ENCODE measurements around the gene BCAS3.

The BCAS3 gene

DNA sequence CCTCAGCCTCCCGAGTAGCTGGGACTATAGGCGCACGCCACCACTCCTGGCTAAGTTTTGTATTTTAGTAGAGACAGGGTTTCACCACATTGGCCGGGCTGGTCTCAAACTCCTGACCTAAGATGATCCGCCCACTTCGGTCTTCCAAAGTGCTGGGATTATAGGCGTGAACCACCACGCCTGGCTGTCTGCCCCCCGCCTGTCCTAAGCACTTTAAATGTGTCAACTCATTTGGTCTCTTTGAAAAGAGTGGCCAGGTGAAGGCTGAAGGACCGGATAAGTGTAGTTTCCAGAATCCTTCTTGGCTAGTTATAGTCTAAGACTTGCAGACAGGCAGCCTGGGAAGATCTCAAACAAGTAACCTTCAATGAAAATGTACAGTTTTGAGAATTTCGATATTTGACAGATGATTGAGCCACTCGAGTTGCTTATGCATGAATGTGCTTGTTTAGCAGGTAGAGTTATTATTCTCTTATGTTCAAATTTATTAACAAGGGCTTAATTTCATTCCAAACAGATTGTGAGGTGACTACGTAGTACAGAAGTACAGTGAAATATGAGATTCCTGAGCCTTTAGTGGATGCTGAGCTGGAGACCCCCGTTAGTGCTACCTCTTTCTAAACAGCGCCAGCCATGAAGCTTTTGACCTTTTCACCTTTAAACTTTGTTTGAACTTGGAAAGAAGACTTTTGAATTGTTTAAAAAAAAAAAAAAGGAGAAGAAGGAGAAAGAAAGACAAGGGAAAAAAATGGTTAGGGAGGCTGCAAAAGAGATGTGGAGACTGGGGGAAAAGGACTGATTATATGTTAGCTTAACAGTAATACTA lies 557.6 kb downstream of the BCAS3 start:
- no peak for TF ChIP-seq REST (IDR thresholded peaks at IDR 0.05; ENCODE audit: low read depth)
- no peak for TF ChIP-seq CEBPB (IDR thresholded peaks at IDR 0.05)
- no peak for TF ChIP-seq TAF1 (IDR thresholded peaks at IDR 0.05; ENCODE audit: low read depth)
- no peak for TF ChIP-seq EP300 (IDR thresholded peaks at IDR 0.05; ENCODE audit: borderline replicate concordance)
- no peak for TF ChIP-seq USF1 (IDR thresholded peaks at IDR 0.05)
- no peak for TF ChIP-seq CREB1 (IDR thresholded peaks at IDR 0.05; ENCODE audit: low read depth)
- no peak for TF ChIP-seq NFIC (IDR thresholded peaks at IDR 0.05)
- no peak for TF ChIP-seq ZBTB7A (IDR thresholded peaks at IDR 0.05; ENCODE audit: low read depth)
- no peak for TF ChIP-seq TEAD4 (IDR thresholded peaks at IDR 0.05)
- TF ChIP-seq RAD21 (IDR thresholded peaks at IDR 0.05; ENCODE audit: low read depth): no peak
- TF ChIP-seq TCF12 (IDR thresholded peaks at IDR 0.05; ENCODE audit: low read depth): no peak
- TF ChIP-seq MAX (IDR thresholded peaks at IDR 0.05): no peak

DNA sequence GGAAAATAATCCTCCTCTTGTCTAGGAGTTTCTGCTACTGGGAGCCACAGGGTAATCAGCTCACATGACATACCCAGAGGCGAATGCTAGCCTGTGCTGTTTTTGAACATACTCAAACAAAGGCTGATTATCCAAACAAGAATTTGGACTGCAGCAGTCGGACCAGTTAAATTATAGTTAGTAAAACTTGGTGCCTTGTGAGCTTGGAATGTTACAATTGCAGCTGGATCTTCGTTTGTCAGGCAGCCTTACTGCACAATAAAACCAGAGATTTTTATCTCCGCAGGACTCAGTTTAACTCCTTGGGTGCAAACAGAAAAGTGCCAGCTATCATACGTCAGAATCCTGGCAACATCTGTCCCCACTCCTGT lies 558.2 kb downstream of the BCAS3 start:
- TF ChIP-seq TCF12 (IDR thresholded peaks at IDR 0.05; ENCODE audit: low read depth) (no peak), USF1 (IDR thresholded peaks at IDR 0.05) (no peak), REST (IDR thresholded peaks at IDR 0.05; ENCODE audit: low read depth) (no peak), FOXM1 (IDR thresholded peaks at IDR 0.05; ENCODE audit: borderline replicate concordance, low read depth) (no peak), TEAD4 (IDR thresholded peaks at IDR 0.05) (no peak), RAD21 (IDR thresholded peaks at IDR 0.05; ENCODE audit: low read depth) (no peak)

- no peak for TF ChIP-seq RAD21 (IDR thresholded peaks at IDR 0.05; ENCODE audit: low read depth)
- TF ChIP-seq USF1 (IDR thresholded peaks at IDR 0.05): no peak
- TF ChIP-seq TAF1 (IDR thresholded peaks at IDR 0.05; ENCODE audit: low read depth): no peak
- no peak for TF ChIP-seq CREB1 (IDR thresholded peaks at IDR 0.05; ENCODE audit: low read depth)
- TF ChIP-seq TEAD4 (IDR thresholded peaks at IDR 0.05): no peak
- TF ChIP-seq CEBPB (IDR thresholded peaks at IDR 0.05): no peak
Observed at GRCh38 chr17:61237275-61237674, 559.6 kb downstream of the BCAS3 start.

- no peak for TF ChIP-seq TCF12 (IDR thresholded peaks at IDR 0.05; ENCODE audit: low read depth)
- no peak for TF ChIP-seq MAX (IDR thresholded peaks at IDR 0.05)
- no peak for TF ChIP-seq RAD21 (IDR thresholded peaks at IDR 0.05; ENCODE audit: low read depth)
- no peak for TF ChIP-seq EGR1 (IDR thresholded peaks at IDR 0.05)
- TF ChIP-seq CEBPB (IDR thresholded peaks at IDR 0.05): no peak
- no peak for TF ChIP-seq TEAD4 (IDR thresholded peaks at IDR 0.05)
- no peak for TF ChIP-seq TAF1 (IDR thresholded peaks at IDR 0.05; ENCODE audit: low read depth)
- no peak for TF ChIP-seq REST (IDR thresholded peaks at IDR 0.05; ENCODE audit: low read depth)
- no peak for TF ChIP-seq CREB1 (IDR thresholded peaks at IDR 0.05; ENCODE audit: low read depth)
- no peak for TF ChIP-seq FOXM1 (IDR thresholded peaks at IDR 0.05; ENCODE audit: borderline replicate concordance, low read depth)
- no peak for TF ChIP-seq YY1 (IDR thresholded peaks at IDR 0.05; ENCODE audit: low read depth)
- no peak for TF ChIP-seq ZBTB7A (IDR thresholded peaks at IDR 0.05; ENCODE audit: low read depth)
- TF ChIP-seq EP300 (IDR thresholded peaks at IDR 0.05; ENCODE audit: borderline replicate concordance): no peak
- TF ChIP-seq USF1 (IDR thresholded peaks at IDR 0.05): no peak
Observed at GRCh38 chr17:61238455-61238933, 560.8 kb downstream of the BCAS3 start.

Data from Ishikawa (cell line).